Measurements from ENCODE around the gene MEIOB. TPM values are rescaled to one million over a fixed set of nuclear protein-coding genes. Genes with fewer than 3 reads are reported as not detected.

MEIOB gene
- polyA plus RNA-seq, 3 donors: not detected

GRCh38 chr16:1785846-1786170 lies 86.2 kb downstream of the MEIOB start:
- Mint-ChIP-seq H3K4me1 (peaks cover 23% of the 10 kb centered on the region), H3K27ac (no peak overlapping the region), H3K36me3 (peaks cover 18 to 52% of the 10 kb centered on the region in 2 donors), H3K27me3 (ENCODE audit: low read depth in 3 of 3) (no peaks in the 10 kb centered on the region), H3K9me3 (no peaks in the 10 kb centered on the region), H3K4me3 (no peak overlapping the region)
- Histone ChIP-seq H4K20me1 (ENCODE audit: insufficient read depth, low read length) (peaks cover 46% of the 10 kb centered on the region), H3K27ac (ENCODE audit: low read depth in 1 of 2, low read length in 2 of 2) (no peak overlapping the region), H3K9me3 (replicated peaks in 1 of 2; ENCODE audit: control insufficient read depth in 1 of 2, insufficient read depth in 1 of 2, low read length in 2 of 2) (no peaks in the 10 kb centered on the region), H3K9ac (ENCODE audit: insufficient read depth, low read length, poor library complexity, severe bottlenecking) (no peak overlapping the region), H3K4me1 (ENCODE audit: control insufficient read depth in 1 of 2, insufficient read depth in 2 of 2, low read length in 2 of 2) (peaks cover 23 to 28% of the 10 kb centered on the region in 2 donors), H2AFZ (ENCODE audit: insufficient read depth, low read depth, low read length, poor library complexity, severe bottlenecking) (no peak overlapping the region), H3K36me3 (replicated peaks in 1 of 2; ENCODE audit: control insufficient read depth in 1 of 2, insufficient read depth in 2 of 2, low read length in 2 of 2) (peaks cover 40 to 43% of the 10 kb centered on the region in 2 donors), H3K4me3 (replicated peaks in 1 of 3; ENCODE audit: low read depth in 2 of 3, low read length in 3 of 3) (no peak overlapping the region), H3K79me2 (ENCODE audit: insufficient read depth, low read length) (peaks cover 49% of the 10 kb centered on the region), H3K4me2 (replicated peaks; ENCODE audit: extremely low read depth, low read length, poor library complexity, severe bottlenecking) (no peak overlapping the region), H3K27me3 (ENCODE audit: control insufficient read depth in 2 of 2, insufficient read depth in 2 of 2, low read length in 2 of 2) (no peaks in the 10 kb centered on the region)
- 99% methylated on average over 14 of the region's 14 CpGs for WGBS (ENCODE audit: insufficient coverage)
- TF ChIP-seq CTCF (IDR thresholded peaks at IDR 0.05): no peak
- no peak for DNase-seq
- intact Hi-C loops (cut with micrococcal nuclease): loop anchor here in 1 of 2 donors (10.0 kb wide), 2 partner anchors 81 to 361 kb away; partner anchors contain the start of genes MAPK8IP3 and UQCC4

DNA sequence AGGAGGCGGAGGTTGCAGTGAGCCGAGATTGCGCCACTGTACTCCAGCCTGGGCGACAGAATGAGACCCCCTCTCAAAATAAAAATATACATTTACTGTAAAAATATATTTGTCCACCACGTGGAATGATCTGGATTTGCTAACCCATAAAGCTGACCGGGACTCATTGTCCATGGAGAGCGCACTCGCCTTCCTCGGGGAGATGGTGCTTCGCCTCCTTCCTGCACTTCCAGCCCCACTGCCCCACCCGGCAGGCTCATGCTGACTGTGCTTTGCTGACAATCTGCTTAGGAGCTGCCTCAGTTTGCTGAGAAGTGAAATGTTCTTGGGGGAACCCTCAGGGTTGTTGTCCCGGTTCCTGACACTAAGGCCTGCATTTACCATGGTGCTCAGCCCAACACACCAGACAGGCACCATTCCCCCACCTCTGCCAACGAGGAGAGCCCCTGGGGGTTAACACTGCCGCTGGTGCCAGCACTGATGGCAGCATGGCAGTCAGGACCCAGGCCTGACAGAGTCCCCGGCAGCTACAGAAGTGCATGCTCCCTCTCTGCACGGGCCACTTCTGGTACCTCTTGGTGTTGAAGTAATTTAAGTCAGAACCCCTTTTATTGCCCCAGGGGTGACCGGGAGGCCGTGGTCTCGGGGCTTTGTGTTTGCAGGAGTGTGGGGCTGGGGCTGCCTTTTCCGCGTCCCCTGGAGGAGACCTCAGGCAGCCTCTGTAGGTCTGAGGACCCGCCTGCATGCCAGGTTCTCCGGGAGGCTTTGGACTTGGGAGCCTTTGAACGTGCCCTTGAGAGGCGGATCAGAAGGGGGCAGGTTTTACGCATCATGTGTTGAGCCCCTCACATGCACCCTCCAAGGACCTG lies 86.8 kb downstream of the MEIOB start:
- peaks cover 37% of the 10 kb centered on the region in 2 donors for H3K36me3 ChIP-seq (replicated peaks in 1 of 2; ENCODE audit: control insufficient read depth in 1 of 2, insufficient read depth in 2 of 2, low read length in 2 of 2)
- Mint-ChIP-seq H3K9me3 (no peaks in the 10 kb centered on the region), H3K27ac (peak overlapping the region in 2 of 7 donors; percentile 50 to 68), H3K27me3 (ENCODE audit: low read depth in 3 of 3) (no peaks in the 10 kb centered on the region), H3K4me1 (peaks cover 25% of the 10 kb centered on the region), H3K36me3 (peaks cover 16 to 53% of the 10 kb centered on the region in 2 donors), H3K4me3 (no peak overlapping the region)
- H3K4me1 ChIP-seq (ENCODE audit: control insufficient read depth in 1 of 2, insufficient read depth in 2 of 2, low read length in 2 of 2): peaks cover 25 to 33% of the 10 kb centered on the region in 2 donors
- intact Hi-C loops (cut with micrococcal nuclease): loop anchor here (5.0 to 10.0 kb wide), 4 partner anchors 42 to 360 kb away; partner anchors contain the start of genes FAHD1 (in 1 of the 2), HAGH (in 1 of the 2), MAPK8IP3 (in 1 of the 2) and NTHL1 (in 1 of the 2)
- H3K79me2 ChIP-seq (ENCODE audit: insufficient read depth, low read length): peaks cover 55% of the 10 kb centered on the region
- no peak overlapping the region for H3K4me2 ChIP-seq (replicated peaks; ENCODE audit: extremely low read depth, low read length, poor library complexity, severe bottlenecking)
- no peak overlapping the region for H3K9ac ChIP-seq (ENCODE audit: insufficient read depth, low read length, poor library complexity, severe bottlenecking)
- H3K27ac ChIP-seq (ENCODE audit: low read depth in 1 of 2, low read length in 2 of 2): no peak overlapping the region
- no peak overlapping the region for H3K4me3 ChIP-seq (replicated peaks in 1 of 3; ENCODE audit: low read depth in 2 of 3, low read length in 3 of 3)
- TF ChIP-seq CTCF (IDR thresholded peaks at IDR 0.05): no peak
- H2AFZ ChIP-seq (ENCODE audit: insufficient read depth, low read depth, low read length, poor library complexity, severe bottlenecking): no peak overlapping the region
- no peaks in the 10 kb centered on the region for H3K27me3 ChIP-seq (ENCODE audit: control insufficient read depth in 2 of 2, insufficient read depth in 2 of 2, low read length in 2 of 2)
- H4K20me1 ChIP-seq (ENCODE audit: insufficient read depth, low read length): peaks cover 52% of the 10 kb centered on the region
- DNase-seq: no peak
- no peaks in the 10 kb centered on the region for H3K9me3 ChIP-seq (replicated peaks in 1 of 2; ENCODE audit: control insufficient read depth in 1 of 2, insufficient read depth in 1 of 2, low read length in 2 of 2)
- WGBS (ENCODE audit: insufficient coverage): 97% methylated on average over 20 of the region's 26 CpGs

Other genes starting within 250 kb of the MEIOB start
- gene JPT2, start 193.9 kb downstream of the MEIOB start, polyA plus RNA-seq: 1 to 10 TPM; 5.4 to 7.5 (median 5.8) TPM
- 100 to 1,000 TPM in 1 of 3 donors, 1 to 10 TPM in 2; 1.1 to 185 (median 2.1) TPM for gene MAPK8IP3, start 166.0 kb downstream of the MEIOB start, polyA plus RNA-seq
- 10 to 100 TPM; 57.7 to 80.2 (median 74.7) TPM for gene NME3, start 100.6 kb downstream of the MEIOB start, polyA plus RNA-seq
- gene EME2, start 99.4 kb downstream of the MEIOB start, polyA plus RNA-seq: 10 to 100 TPM in 1 of 3 donors, under 1 TPM in 2; 0.26 to 36.6 (median 0.48) TPM
- gene MRPS34, start 99.0 kb downstream of the MEIOB start, polyA plus RNA-seq: 100 to 1,000 TPM in 2 of 3 donors, 10 to 100 TPM in 1; 34.5 to 137 (median 109) TPM
- 100 to 1,000 TPM in 1 of 3 donors, 10 to 100 TPM in 2; 36.8 to 151 (median 40.2) TPM for gene SPSB3, start 89.6 kb downstream of the MEIOB start, polyA plus RNA-seq
- 10 to 100 TPM; 34.4 to 69.5 (median 57.9) TPM for gene NUBP2, start 89.2 kb downstream of the MEIOB start, polyA plus RNA-seq
- gene IGFALS, start 78.5 kb downstream of the MEIOB start, polyA plus RNA-seq: under 1 TPM in 1 of 3 donors, not detected in 2; 0.07 TPM
- 10 to 100 TPM; 42.6 to 82.1 (median 47.7) TPM for gene HAGH, start 45.3 kb downstream of the MEIOB start, polyA plus RNA-seq
- 10 to 100 TPM in 2 of 3 donors, 1 to 10 TPM in 1; 7.5 to 24.9 (median 17.3) TPM for gene FAHD1, start 45.0 kb downstream of the MEIOB start, polyA plus RNA-seq
- gene HS3ST6, start 46.3 kb upstream of the MEIOB start, polyA plus RNA-seq: not detected
- 100 to 1,000 TPM; 116 to 427 (median 416) TPM for gene MSRB1, start 71.0 kb upstream of the MEIOB start, polyA plus RNA-seq
- not detected for gene RPL3L, start 82.5 kb upstream of the MEIOB start, polyA plus RNA-seq
- 100 to 1,000 TPM; 121 to 215 (median 186) TPM for gene NDUFB10, start 87.4 kb upstream of the MEIOB start, polyA plus RNA-seq
- gene RPS2, start 92.7 kb upstream of the MEIOB start, polyA plus RNA-seq: 1,000 to 10,000 TPM; 1,849 to 2,136 (median 1,893) TPM
- gene RNF151, start 94.7 kb upstream of the MEIOB start, polyA plus RNA-seq: not detected
- gene TBL3, start 99.9 kb upstream of the MEIOB start, polyA plus RNA-seq: 10 to 100 TPM; 33.9 to 37.8 (median 36.0) TPM
- under 1 TPM in 1 of 3 donors, not detected in 2; 0.09 TPM for gene NOXO1, start 109.3 kb upstream of the MEIOB start, polyA plus RNA-seq
- gene GFER, start 112.0 kb upstream of the MEIOB start, polyA plus RNA-seq: 10 to 100 TPM in 2 of 3 donors, 1 to 10 TPM in 1; 8.1 to 22.7 (median 22.4) TPM
- under 1 TPM in 2 of 3 donors, not detected in 1; 0.20 to 0.29 TPM for gene SYNGR3, start 117.8 kb upstream of the MEIOB start, polyA plus RNA-seq
- gene ZNF598, start 137.7 kb upstream of the MEIOB start, polyA plus RNA-seq: 10 to 100 TPM in 1 of 3 donors, 1 to 10 TPM in 2; 1.4 to 42.1 (median 1.5) TPM
- gene NPW, start 147.6 kb upstream of the MEIOB start, polyA plus RNA-seq: not detected
- 1 to 10 TPM in 1 of 3 donors, under 1 TPM in 2; 0.66 to 8.2 (median 0.78) TPM for gene NHERF2, start 154.7 kb upstream of the MEIOB start, polyA plus RNA-seq
- 10 to 100 TPM in 1 of 3 donors, 1 to 10 TPM in 2; 9.2 to 22.4 (median 9.6) TPM for gene NTHL1, start 175.7 kb upstream of the MEIOB start, polyA plus RNA-seq
- 10 to 100 TPM; 11.7 to 95.1 (median 20.8) TPM for gene TSC2, start 175.8 kb upstream of the MEIOB start, polyA plus RNA-seq

Measured in CD14-positive monocyte (primary cell).